Activated CD8-positive, alpha-beta memory T cell treated with anti-CD3 and anti-CD28 coated beads, Interleukin-2, amount 50 U/mL, for 24 hours (primary cell): ENCODE results near the gene ESR1.
"Not testable (repeated sequence)": the region's sequence is repeated elsewhere in the genome, so short reads cannot be mapped to it uniquely, and the experiment has no call there.

Experiments
- DNase-seq: peaks from one replicate; pipeline ENCODE4 v3.0.0-alpha.2; 2020; ENCODE audit errors: extremely low read depth

Gene ESR1

DNA sequence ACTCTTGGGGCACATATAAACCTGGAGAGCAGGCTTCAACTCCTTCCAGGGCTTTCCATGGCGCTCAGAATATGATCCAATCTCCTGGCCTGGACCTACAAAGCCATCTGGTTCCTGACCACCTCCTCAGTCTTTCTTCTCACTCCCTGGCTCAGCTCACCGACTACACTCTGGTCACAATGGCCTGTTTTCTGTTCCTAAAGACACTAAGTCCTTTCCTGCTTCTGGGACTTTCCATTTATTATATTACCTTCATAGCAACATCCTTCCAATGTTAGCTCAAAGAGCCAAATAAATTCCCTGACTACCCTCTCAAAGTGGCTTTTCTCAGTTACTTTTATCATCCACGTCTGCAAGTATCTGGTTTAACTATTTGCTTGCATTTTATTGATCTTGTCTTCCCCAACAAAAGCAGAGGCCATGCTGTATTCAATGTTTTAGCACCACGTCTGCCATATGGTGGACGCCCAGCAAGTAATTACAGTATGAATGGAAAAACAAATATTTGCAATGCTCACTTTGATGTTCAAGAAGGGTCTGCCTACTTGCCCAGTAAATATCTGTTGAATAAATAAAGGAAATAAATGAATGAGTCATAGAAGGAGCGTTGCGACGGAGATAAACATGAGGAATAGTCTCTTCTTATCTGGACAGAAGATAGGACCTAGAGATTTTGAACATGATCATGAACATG is 328.4 kb downstream of the ESR1 start:
- DNase-seq = no peak

DNA sequence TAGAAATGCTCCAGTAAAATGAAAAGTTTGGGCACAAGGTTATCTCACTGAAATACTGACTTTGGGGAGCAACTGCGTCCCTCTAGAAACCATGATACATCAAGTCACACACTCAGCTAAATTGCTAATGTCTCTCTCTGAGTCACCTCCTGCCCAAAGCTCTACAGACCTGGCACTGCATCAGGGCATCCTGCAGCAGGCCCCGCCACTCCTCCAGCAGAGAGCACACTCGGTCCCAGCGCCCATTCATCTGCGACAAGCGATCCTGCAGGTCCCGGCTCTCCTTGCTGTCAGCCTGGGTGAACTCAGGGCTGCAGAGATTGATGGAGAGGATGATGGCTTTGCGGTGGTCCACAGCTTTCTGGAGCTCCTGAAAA is 329.0 kb downstream of the ESR1 start:
- no peak for DNase-seq

DNA sequence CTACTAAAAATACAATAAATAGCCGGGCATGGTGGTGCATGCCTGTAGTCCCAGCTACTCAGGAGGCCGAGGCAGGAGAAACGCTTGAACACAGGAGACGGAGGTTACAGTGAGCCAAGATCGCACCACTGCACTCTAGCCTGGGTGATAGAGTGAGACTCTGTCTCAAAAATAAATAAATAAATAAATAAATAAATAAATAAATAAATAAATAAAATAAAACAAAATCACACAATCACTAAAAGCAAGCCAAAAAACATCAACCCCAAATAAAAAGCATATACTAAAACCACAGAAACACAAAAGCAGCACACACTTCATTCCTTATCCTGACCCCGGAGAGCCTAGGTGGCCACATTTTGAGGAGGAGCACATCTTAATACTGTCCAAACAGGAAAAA is 330.9 kb downstream of the ESR1 start:
- DNase-seq = not testable (repeated sequence)

DNA sequence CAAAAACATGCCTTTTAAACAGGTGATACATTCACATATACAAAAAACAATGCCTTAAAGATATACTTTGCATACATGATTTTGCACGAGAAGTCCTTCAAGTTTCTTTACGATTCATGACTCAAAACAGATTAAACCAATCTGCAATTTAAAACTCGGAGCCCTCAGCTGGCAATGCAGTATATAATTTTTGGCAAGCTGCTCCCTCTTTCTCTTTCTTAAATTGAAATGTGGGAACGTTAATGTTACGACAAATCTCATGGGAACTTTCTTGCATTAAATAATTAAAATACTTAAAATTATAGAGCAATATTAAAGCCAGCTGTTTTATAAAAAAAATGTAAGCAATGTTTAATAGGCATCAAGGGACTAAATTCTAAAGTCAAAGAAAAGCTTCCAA is 334.6 kb downstream of the ESR1 start:
- no peak for DNase-seq

DNA sequence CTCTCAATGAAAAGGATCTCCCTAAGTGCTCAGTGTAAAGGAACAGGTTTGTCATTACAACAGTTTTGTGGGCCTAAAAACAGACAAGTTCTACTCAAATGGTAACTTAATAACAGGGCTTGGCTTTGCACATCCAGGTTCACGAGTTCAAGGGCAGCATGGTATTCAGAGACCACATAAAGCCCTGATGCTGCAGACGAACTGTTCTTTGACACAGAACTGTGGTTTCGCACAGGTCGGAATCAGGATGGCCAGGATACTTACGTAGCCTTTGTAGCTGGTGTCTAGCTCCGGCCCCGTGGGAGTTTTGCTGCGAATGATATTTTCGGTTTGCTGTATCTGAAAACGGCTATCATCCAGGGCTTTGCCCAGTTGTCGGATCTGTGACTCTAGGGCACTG is 335.9 kb downstream of the ESR1 start:
- no peak for DNase-seq

DNA sequence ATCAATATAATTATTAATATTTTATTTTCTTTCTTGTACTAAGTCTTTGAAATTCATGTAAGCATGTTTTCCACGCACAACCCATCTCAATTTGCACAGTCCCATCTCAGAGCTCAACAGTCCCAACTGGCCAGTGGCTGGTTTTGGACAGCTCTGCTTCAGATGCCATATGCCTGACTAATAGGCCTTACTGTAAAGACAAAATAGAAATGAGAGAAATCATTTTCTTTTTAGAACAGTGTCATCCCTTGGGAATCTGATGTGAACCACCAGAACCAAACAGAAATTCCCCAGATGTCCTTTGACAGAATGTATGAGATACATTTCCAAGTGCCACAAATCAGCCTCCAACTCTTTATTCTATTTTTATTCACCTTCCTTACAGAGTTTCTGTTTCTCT is 338.9 kb downstream of the ESR1 start:
- DNase-seq = no peak

DNA sequence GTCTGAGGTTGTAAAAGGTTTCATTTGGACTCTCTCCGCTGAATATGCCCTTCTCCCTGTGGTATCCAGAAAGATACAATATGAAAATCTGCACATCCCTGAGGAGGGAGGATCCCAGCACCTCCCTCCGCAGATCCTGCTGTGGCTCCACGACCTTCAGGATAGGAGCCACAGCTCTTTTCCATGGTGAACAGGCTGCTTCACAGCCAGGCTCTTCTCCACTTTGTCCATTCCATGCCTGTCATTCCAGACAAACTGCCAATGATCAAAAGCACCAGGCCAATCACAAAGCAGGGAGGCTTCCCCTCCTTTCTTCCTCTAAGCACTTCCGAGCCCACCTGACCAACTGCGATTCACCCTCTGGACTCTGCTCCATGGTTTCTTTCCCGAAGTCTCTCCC is 339.8 kb downstream of the ESR1 start:
- no peak for DNase-seq

DNA sequence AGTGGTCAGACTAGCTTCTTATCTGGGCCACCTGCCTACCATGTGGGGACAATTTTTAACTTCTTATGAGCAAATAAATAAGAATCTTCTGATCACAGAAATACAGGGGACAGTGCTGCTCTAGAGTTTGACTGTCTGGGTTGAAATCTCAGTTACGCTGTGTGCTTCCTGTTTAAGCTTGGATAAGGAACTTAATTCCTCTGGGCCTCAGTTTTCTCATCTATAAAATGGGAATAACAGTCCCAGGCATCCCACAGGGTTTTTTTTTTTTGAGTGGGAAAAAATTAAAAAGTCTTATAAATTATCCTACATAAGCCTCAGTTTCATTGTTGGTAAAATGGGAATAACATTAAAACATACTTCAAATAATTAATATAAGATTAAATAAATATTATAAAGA is 340.9 kb downstream of the ESR1 start:
- DNase-seq = no peak

DNA sequence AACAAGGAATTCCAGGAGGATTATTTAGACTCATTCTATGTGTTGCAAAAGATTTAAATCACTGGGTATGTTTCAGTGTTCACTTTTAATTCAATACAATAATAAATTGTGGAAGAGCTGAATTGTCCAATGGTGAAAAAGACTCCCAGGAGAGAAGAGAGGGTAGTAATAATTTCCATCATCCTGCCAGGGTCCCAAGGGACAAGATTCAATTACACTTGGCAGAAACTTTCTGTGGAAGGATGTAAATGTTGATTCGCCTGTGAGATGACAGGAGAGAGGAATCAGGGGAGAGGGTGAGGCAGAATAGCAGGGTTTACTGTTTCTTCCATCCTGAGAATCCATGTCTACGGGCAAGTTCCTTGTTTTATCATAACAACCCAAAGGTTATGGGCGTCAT is 342.7 kb downstream of the ESR1 start:
- no peak for DNase-seq

DNA sequence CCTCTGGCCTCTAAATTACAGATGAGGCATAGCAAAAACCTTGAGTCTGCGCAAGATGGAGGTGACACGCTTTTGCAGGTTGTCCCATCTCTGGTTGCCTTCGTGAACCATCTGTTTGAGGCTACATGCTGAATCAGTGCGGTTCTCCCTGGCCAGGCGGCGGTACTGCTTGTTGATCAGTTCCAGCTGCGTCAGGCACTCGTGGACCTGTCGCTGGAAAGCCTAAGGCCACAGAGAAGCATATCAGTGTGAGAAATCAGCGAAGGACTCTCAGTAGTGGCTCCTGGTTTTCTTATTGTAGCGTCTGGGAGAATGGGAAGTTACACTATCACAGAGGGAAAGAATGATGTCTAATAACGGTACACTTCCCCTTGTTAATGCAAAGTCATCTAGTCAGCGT is 344.4 kb downstream of the ESR1 start:
- no peak for DNase-seq

DNA sequence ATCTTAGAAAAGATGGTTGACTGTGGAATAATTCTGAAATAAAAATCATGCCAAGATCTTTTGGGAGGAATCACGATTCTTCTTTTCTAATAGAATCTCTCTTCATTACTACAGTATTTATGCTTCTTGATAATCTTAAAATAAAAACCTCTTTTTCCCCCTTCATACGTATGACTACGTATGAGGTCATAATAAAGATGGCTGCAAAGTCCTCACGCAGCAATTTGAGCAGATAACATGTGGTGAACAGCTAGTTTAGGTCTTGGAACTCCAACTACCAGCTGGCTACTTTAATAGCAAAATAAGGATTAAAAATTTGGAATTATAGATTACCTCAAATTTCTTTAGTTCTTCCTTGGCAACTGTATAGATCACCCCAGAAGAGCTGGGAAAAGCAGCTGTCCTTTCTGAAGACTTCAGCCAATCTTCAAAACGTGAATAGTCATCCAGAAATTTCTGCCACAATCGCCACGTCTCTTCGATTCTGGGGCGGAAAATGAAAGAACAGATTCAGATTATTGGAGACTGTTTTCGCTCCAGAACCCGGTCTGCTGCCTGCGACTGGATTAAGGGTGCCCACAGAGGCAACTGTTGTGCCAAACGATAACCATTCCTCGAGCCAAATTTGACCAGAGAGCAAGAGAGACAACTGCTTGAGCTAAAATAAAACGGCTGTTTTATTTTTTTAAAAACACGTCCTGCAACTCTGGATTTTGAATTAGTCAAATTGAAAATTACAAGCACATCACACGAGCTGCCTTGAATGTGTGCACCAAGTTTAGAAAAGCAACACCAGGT is 347.3 kb downstream of the ESR1 start:
- DNase-seq = no peak

DNA sequence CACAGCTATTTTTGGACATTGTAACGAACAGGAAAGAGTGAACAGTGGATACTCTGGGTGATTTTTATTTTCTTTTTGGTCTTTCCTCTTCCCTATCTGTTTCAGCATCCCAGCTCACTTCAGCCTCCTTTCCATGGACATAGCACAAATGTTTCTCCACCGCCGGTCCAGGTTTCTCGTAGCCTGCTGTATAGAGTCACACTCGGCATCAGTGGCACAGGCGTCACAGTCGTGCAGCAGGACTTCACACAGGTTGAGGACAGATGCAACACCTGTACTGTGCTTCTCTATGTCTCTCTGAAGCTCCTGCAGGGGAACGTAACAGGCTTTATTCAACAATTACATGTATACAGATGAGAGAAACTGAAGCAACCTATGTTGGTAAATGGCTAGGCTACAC is 348.3 kb downstream of the ESR1 start:
- no peak for DNase-seq

DNA sequence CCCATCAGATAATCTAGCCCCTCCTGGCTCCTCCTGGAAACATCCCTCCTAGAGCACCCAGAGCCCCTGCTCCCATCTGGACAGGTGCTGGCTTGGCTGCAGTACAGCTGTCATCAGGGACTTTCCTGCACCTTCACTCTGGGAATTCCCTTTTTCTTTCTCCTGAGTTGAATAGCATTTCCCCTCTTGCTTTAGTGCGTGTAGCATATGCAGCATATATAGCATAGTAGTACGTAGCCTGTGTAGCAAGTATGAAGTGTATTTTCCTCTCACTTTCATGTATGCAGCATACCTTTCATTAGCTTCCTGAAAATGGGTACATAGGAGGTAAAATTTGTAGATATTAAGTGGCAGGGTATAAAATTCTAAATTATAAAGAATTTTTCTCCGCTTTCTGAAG is 352.9 kb downstream of the ESR1 start:
- no peak for DNase-seq

DNA sequence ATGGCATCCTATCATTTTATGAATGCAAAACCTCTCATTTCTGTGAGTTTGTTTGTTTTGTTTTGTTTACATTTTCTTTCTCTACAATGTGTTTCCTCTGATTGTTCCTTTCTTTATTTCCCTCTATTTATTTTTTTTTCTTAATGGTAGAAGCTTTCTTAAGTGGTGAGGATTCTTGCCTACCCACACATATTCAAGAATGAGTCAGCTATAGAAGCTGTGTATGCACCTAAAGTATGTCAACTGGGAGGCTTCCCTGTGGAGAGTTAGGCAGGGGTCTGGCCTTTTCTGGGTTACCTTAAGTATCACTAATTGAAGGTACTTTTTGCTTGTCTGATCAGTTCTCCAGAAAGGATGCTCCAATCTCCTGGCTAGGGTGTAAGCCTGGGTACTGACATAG is 354.0 kb downstream of the ESR1 start:
- DNase-seq = no peak

DNA sequence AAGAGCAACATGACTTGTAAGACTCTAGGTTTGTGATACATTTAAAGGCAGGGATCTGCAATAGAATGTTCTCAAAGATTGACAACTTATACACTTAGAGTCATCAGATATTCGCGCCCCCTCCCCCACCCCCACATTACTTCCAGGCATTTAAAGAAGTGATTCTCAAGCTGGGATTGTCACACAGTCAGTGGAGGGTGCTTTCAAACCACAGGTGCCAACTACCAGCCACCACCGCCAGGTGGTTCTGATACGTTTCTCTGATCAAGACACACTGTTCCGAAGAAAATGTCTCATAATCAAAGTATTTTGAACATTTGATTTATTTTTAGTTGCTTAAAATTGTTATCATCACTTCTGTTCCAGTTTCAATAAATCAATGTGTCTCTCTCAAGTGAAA is 357.5 kb downstream of the ESR1 start:
- no peak for DNase-seq

DNA sequence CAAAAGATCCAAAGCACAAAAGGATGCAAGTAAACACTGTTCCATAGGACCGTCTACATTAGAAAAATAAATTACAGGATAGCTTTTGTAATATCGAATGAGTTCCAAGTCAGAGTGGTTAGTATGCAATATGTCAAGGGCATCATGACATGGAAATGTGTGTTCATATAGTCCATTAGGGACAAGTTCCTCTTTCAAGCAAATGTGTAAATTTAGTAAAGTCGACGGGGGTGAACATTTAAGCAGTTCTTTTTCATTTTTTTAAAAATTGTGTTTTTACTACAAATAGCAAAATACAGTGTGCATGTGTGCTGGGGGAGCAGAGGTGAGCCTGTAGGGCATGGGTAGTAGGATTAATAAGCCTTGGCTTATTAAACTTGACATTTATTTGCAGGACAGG is 359.0 kb downstream of the ESR1 start:
- DNase-seq = no peak

DNA sequence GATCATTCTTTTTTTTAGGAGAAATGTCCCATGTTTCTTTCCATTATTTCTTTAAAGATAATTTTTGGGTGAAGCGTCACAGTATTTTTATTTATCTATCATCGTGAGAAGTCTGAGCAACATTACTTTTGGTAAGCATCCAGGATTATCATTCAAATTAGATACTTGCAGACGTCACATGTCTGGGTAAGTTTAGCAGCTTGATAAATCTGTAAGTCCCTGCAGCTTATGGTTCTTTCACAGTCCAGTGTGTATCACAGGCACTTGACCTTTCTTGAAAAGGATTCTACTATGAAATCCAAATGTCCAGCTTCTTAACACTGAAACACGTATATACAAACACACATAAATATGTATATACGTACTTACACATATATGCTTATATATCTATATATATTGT is 359.4 kb downstream of the ESR1 start:
- no peak for DNase-seq

DNA sequence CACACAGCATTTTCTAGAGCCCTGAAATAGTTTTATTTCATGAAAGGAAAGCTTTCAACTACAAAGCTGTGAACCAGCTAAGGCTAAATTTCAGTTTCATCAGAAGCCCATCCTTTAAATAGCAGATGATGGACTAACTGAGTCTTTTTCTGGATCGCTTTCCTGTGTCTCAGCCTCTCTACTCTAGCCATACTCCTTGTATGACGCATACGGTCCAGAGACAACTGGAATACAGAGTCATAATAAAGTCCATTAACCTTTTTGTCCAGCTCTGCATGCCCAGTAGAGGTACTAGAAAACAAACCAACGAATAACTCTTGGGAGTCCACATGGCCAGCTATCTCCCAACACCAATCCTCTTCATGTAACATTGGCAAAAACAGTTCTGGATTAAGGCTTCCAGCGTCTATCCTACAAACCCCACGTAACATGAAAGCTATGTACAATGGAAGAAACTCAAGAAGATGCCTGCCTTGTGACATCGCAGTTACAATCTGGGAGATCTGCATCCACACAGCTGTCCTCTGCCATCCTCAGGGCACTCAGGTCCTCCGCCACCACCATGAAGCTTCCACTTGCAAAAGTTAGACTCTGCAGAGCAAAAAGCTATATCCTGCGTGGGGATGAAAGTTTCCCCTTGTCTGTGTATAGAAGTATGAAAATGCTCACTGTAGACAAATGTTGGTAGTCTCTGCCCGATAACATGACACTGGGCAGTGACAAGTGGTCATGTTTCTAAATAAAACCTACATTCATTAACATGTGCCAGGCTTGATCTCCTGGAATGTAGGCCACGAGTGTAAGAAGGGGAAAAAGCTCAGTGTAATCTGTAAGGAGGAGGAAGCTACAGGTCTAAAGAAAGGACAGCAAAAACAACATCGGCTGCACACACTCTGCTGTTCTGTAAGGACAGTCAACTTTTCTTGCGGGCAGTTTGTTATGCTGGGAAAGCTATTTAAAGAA is 360.4 kb downstream of the ESR1 start:
- no peak for DNase-seq

DNA sequence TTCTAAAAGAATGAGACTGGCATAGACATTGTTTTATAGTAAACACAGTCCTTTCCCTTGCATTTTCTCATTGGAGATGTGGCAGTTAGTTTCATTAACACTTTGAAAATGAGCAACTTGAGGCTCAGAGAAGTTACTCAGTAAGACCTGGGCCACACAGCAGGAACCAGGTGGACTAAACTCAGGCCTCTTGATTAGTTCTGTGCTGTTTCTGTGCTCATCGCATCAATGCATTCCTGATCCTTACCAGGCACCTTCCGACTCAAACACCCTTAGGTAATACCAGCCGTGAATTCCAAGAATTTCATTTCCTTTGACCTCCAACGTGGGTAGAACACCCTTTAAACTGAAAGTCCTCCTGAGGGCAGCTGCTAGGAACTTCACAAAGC is 362.8 kb downstream of the ESR1 start:
- no peak for DNase-seq

DNA sequence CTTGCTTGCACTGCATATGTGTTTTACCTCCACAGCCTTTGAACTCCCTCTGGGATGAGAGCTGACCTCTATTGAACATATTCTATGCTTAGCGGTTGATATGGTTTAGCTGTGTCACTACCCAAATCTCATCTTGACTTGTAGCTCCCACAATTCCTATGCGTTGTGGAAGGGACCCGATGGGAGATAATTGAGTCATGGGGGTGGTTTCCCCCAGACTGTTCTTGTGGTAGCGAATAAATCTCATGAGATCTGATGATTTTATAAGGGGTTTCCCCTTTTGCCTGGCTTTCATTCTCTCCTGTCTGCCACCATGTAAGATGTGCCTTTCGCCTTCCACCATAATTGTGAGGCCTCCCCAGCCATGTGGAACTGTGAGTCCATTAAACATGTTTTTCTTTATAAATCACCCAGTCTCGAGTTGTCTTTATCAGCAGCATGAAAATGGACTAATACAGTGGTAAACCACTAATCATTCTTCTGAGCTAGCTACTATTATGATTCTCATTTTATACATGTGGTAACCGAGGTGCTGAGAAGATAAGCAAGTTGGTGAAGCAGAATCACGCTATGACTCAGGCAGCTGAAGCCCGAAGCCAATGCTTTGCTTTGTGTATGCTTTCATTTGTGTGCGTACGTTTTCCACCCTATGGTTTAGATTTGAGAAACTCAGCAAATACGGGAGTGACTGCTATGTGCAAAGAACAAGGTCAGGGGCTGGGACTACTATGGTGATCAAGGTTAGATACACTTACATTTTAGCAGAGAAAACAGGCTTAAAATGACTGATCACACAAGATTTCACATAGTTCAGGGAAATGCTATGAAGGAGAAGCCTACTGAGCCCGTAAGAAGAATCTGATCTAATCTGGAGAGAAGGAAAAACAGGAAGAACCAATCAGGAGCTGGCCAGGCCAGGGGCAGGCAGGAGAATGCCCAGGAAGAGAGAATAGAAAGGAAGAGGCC is 363.5 kb downstream of the ESR1 start:
- no peak for DNase-seq

DNA sequence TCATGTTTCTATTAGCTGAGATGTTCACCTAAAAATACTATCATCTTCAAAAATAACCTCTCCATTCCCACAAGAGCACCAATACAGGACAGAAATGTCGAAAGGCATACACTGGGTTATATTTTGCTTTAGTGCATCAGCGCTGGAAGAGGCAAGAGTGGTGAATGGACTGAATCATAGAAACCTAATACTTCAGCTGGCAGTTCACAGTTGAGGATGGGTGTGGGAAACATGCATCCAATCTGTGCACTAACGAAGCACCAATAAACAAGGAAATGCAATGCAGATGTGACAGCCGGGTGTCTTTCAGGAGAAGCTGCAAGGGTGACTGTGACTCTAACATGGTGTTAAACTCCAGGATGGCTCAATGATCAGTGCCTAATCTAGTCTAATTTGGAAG is 365.8 kb downstream of the ESR1 start:
- no peak for DNase-seq
